ENCODE data around the gene TNIP3. TPM values are rescaled to one million over a fixed set of nuclear protein-coding genes. Genes with fewer than 3 reads are reported as not detected.
A peak's percentile ranks its signal among the peaks of the same experiment; 100 is the strongest.
"Not testable (repeated sequence)": the region's sequence is repeated elsewhere in the genome, so short reads cannot be mapped to it uniquely, and the experiment has no call there.

Gene TNIP3
- total RNA-seq, 1 donor, result not detected

DNA sequence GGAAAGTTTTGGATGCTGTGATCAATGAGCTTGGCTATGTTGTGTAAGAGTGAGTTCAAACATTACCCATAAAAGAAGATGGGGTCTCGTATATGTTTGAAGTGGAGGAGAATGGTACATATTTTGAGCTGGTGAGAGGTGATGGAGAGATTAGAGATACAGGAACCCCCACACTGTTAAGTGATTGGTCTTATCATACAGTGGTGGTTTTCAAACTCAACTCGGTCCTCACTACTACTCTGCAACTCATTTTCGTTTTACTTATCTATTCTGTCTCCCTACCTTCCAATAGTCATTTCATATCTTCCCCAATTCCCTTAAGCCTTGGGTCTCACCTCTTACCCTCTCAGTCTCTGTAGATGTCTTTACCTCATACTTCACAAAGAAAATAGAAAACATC lies 16.4 kb upstream of the TNIP3 start:
- no peak for DNase-seq (ENCODE audit: low read depth in 2 of 3, low spot score in 2 of 3)

DNA sequence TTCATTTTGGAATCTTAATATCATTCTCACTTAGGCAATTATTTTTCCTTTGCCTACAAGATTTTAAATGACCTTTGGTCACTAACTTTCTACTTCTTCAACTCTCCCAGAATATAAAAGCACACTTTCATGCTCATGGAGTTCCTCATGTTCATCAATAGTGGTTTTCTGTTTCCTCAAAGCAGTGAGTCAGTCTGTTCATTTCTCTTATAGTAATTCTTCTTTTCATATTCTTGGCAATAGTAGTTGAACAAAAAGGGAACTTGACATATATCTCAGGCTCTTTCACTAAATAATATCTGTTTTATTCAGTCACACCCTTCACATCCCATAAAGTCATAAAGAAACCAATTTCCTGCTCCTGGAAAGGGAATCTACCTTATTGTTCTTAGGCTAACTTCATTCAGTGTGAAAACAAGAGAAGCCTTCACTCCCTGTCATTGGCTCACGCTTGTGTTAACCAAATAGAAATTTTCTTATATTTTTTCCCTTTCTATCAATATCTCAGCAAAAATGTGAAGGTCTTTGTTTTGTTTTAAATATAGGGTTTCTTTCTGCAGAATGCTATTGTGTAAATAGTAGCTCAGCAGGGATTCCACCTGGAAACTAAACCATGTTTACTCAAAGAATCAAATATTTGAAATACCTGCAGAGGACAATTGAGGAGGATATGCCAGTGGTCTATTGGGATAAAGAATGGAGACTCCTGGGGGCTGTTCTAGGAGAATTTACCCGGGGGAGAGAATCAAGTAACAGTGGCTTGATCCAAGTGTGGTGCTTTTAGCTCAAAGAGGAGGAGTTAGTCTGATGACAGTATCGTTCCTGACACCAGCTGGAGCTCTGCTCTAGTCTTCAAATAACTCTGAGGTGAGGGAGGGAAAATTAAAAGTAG lies 13.4 kb upstream of the TNIP3 start:
- DNase-seq (ENCODE audit: low read depth in 2 of 3, low spot score in 2 of 3), result peak in 2 of 3 donors; percentile 31 to 54

DNA sequence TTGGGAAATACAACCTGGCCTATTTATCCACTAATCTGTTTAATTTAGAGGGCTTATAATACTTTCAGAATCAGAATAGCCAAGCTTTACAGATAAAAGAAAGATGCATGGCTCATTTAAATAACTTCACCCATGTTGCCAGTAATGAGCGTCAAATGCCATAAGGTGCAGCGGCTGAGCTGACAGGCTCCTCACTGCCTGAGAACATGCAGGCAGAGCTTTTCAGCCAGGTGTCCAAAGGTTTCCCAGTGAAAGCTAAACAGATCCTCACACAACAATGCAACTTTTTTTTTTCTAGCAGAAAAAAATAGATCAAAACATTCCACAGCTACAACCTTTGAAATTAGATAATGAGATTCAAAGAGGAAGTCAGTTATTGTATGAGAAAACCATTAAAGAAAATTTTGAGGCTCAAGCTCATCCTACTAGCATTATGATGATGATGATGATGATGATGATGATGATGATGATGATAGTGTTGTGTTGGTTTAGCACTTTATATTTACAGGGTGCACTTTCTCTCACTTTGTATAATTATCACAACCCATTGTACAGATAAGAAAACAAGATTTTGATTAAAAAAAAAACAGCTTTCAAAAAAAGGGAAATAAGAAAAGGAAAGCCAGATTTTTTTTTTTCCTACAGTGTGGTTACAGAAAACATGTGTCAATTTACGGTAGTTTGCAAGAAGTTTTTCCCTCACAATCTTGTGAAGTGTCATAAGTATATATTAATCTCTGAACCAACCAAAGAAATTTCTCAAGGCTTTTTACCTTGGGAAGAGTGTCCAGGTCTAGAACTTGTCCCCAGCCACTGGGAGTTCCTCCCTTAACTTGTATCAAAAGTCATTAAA lies 12.2 kb upstream of the TNIP3 start:
- DNase-seq (ENCODE audit: low read depth in 2 of 3, low spot score in 2 of 3), result peak in 1 of 3 donors; percentile 31

DNA sequence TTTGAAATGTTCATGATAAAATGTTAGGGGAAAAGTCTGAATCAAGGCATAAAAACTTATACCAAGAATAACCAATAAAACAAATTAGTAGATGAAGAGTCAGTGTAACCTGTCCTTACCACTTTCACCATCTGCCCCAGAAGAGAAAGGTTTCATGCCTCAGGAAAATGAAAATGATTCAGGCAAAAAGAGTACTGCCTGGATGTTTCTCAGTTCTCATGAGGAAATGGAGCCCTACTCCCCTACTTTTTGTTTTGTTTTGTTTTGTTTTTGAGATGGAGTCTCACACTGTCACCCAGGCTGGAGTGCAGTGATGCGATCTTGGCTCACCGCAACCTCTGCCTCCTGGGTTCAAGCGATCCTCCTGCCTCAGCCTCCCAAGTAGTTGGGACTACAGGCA lies 7.4 kb upstream of the TNIP3 start:
- not testable (repeated sequence) for DNase-seq (ENCODE audit: low read depth in 2 of 3, low spot score in 2 of 3)

DNA sequence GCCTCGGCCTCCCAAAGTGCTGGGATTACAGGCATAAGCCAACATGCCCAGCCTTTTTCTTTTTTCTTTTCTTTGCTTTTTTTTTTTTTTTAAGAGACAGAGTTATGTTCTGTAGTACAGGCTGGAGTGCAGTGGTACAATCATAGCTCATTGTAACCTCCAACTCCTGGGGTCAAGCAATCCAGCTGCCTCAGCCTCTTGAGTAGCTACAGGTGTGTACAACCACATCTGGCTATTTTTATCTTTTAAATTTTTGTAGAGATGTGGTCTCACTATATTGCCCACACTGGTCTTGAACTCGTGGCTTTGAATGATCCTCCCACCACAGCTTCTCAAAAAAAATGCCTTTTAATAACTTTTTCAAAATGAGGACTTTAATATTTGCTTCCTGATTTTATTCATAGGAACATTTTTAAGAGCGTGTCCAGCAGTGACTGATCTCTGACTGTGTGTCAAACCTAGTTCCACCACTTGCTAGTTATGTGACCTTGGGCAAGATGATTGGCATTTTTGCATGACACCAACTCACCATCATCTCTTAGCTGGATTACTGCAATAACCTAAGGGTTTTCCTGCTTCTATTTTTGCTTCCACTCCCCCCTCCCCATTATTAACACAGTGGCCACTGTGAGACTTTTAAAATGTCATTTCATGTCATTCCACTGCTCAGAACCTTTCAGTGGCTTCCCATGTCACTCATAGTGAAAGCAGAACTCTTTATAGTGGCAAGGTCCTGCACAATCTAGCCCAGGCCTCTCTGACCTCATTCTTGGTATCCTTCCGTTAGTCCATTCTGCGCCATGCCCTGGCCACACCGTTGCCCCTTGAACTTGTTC lies 4.5 kb upstream of the TNIP3 start:
- DNase-seq (ENCODE audit: low read depth in 2 of 3, low spot score in 2 of 3), result no peak

DNA sequence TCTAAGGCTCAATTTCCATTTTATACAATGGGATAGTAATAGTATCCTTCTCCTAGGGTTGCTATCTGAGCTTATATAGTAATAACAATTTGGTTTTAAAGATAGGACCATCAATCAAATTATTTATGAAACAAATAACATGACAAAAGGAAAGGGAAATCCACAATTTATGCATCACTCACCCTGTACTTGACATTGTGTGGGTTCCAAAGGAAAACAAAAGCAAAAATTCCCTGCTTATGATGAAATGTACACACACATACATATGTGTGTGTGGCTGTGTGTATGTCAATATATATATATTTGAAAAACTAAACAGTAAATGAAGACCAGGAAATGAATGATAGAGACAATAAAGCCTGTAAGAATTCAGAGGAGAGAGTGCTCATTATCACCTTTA lies 2.9 kb upstream of the TNIP3 start:
- DNase-seq (ENCODE audit: low read depth in 2 of 3, low spot score in 2 of 3), result no peak

DNA sequence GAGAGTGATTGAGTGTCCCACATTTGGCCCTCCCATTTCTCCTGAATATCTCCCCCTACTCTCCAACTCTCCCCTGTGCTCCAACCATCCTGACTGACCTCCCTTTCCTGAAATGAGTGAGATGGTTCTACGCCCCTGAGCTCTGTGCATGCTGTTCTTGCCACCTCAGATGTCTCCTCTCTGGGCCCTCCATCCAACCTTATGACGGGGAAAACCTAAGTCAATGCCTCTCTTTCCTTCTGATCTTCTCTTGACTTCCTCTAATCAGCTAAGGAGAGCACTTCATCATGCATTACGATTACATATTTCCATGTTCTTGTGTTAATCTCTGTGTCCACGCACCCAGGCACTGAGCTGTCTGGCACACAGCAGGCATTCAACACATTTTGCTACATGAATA lies 1.1 kb upstream of the TNIP3 start:
- DNase-seq (ENCODE audit: low read depth in 2 of 3, low spot score in 2 of 3), result no peak

DNA sequence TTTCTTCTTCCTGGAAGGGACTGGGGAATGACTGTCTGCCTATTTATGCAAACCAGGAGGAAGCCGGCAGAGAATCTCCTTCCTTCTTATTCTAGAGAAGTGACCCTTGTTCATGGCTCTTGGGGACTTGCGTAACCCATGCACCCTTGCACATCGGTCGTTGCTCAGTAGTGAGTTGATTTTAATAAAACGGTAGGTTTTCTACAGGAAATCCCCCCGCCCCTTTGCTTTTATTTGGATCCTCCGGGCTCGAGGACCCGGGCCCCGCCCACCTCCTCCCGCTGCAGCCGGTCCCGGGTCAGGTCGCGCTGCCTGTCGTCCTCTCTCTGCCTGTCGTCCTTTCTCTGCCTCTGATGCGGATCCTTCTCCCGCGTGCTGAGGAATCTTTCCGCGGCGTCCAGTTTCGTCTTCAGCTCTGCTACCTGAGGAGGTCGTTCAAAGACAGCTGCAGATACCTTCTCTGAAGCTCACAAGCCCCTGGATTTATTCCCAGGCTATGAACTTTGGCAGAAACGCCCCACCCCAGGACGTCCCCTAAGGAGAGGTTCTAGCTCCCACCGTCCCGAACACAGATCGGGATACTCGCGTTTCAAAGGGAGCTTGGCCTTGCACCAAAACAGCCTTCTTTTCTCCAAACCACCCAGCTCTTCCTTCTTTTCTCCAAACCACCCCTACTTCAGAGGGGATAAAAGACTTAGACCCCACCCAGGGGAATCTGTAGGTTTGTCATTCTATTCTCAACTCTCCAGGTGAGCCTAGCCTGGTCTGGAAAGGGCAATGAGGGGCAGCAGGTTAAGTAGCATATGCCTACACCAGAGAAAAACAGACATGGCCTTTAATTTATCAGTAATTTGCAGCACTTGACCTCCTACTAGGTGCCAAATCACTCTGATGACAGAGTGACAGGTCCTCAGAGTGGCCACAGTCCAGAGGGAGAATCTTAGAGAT lies 7.0 kb downstream of the TNIP3 start:
- peak in 1 of 3 donors; percentile 23 for DNase-seq (ENCODE audit: low read depth in 2 of 3, low spot score in 2 of 3)

DNA sequence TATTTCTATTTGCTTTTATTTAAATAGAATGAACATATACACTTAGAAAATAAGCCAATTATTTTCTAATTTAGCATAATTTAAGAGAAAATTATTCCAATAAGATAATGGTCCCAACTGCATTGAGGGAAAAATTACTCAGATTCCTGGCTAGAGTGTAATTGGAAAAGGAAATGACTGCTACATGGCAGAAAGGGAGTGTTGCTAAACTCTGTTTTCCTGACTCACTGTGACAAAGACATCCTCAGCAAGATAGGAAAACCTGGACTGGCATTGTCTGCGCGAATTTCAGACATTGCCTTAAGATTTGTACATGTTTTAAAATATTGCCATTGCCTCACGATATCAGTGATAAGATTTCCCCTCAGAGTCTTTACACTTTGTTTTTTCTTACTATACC lies 8.2 kb downstream of the TNIP3 start:
- DNase-seq (ENCODE audit: low read depth in 2 of 3, low spot score in 2 of 3), result no peak

DNA sequence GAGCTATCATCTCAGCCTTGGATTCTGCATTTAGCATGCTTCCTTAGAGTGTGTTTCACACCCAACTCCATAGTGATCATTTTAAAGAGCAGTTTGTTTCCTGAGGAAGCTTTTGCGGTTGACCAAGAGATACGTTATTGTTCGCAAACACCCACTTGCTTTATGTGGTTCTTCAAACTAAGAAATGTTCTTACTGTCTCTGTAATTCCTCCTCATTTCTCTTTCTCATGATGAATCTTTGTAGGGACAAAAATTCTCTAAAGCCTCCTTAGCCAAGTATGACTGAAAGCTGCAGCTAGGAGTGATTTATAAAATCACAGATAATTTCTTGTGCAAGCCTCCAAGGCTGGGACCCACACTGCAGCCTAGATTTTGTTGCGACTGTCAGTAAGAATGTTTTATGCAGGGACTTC lies 10.0 kb downstream of the TNIP3 start:
- DNase-seq (ENCODE audit: low read depth in 2 of 3, low spot score in 2 of 3), result peak in 1 of 3 donors; percentile 49

DNA sequence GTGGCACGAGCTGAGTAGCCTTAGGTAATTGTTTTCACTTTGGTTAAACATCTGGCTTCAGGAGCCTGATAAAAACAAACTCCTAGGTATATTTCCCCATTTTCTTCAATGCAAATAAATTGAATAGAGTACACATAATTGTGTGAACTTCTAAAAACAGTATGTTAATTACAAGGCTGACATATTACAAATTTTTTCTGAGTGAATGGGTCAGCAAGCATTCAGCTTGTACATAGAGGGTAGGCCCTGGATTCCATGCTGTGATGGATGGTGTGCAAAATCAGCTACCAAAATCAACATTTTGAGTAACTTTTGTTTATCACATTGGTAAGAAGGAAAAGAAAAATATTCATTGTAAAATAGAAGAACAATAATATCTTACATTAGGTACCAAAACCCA lies 12.2 kb downstream of the TNIP3 start:
- no peak for DNase-seq (ENCODE audit: low read depth in 2 of 3, low spot score in 2 of 3)

DNA sequence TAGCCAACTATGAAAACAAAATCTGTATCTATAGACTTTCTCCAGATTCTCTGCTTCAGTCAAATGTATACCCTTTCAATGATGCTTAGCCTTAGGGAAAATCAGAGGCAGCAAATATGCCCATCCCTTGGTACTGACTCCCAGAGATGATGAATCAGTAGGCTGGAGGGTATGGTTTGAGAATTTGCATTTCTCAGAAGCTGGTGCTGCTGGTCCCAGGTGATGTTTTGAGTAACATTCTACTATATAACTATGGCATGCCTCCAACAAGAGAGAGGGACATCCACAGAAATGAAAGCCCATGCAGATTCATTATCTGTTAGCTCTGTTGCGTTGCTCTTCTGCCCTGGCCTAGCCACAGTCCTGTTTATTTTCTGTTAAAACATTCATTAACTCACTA lies 13.6 kb downstream of the TNIP3 start:
- no peak for DNase-seq (ENCODE audit: low read depth in 2 of 3, low spot score in 2 of 3)

DNA sequence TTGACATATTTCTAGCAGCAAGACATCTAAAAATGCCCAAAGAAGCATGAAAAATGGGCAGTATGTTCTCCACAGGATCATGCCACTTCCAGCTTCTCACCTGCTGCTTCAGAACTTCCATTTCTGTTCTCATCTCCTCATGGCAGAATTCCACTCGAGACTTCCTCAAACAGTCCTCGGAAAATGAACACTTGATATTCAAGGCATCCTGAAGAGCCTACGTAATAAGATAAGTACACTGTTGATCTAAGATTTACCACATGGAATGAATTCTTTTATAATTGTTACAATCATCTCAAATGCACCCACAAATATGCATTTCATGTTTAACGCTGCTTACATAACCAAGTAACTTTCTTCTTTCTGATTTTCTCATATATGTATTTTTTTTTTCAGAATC lies 14.1 kb downstream of the TNIP3 start:
- DNase-seq (ENCODE audit: low read depth in 2 of 3, low spot score in 2 of 3), result no peak

DNA sequence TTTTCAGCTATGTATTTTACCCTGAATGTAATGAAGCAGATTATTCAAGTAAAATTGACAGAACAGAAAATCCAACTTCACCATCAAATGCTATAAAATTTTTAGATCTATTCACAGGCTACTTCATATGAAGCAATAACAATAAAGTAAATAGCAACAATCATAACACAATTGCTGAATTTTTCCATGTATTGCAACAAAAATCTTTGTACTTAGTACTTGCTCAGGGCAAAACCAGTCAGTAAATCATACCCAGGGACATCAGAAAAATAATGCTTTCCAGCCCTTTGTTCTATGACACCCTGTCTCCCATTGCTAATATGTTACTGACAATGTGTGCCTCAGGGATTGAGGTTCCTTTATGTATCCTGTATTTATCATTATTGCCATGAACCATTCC lies 15.5 kb downstream of the TNIP3 start:
- DNase-seq (ENCODE audit: low read depth in 2 of 3, low spot score in 2 of 3), result no peak

DNA sequence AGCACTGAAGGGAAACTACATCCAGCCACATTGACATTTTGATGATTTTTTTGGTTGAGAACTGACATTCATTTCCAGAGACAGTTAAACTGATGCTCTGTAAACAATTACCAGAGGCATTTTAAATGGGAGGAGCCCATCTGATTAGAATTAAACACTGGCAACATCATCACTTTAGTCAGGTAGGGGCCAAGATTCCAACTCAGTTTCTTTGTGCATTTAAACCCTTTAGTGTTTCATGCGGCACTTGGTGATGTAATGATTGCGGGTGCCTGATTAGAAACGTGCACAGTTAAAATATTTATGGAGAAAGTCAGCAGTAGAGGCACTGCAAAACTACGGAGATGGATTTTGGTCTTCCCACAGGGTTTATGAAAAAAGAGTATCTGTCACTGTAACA lies 16.1 kb downstream of the TNIP3 start:
- no peak for DNase-seq (ENCODE audit: low read depth in 2 of 3, low spot score in 2 of 3)

DNA sequence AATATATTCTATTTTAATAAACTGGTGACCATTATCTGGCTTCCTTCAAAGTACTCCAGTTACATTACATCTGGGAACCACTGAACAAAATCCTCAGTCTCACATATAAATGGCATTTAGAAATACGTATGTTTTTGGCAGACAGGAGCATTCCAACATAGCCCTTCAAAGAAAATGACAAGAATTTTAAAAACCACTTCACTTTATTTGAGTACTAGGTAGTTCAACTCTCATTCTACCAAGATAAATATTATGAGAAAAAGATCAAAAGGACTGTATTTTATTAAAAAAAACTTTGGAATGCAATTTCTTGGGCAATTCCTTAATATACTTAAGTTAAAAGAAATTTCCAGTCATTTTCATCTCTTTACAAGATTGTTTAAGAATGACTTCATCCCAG lies 17.6 kb downstream of the TNIP3 start:
- DNase-seq (ENCODE audit: low read depth in 2 of 3, low spot score in 2 of 3), result no peak

DNA sequence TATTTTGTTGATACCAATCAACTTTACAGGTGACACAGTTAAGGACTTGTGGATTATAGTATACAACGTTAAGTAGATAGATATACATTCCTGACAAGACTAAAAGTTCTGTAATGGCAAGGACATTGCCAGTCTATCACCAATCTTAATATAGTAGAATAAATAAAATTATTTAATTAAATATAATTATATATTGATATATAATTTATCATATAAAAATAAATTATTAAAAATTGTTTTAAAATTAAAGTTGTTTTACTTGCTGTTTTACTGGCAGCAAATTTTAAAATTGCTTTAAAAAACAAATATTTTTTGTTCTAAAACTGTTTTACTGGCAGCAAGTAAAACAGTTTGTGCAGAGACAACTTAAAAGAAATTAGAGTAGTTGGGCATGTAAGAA lies 18.7 kb downstream of the TNIP3 start:
- DNase-seq (ENCODE audit: low read depth in 2 of 3, low spot score in 2 of 3), result no peak

DNA sequence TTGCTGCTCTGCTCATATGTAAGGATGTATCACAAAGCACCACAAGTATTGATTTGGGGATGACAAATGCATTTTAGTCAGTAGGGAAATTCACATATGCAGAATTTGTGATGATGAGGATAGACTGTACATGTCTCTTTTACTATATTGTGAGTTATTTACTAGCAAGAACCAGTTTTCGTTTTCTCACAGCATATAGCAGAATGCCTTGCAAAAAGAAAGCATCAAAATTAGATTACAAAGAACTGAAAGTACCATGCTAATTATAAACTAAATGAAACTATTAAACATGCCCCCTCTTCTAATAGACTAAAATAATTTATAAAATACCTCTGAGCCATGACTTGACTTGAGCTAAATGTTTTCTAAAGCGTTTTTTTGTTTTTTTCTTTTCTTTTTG lies 20.1 kb downstream of the TNIP3 start:
- DNase-seq (ENCODE audit: low read depth in 2 of 3, low spot score in 2 of 3), result no peak

DNA sequence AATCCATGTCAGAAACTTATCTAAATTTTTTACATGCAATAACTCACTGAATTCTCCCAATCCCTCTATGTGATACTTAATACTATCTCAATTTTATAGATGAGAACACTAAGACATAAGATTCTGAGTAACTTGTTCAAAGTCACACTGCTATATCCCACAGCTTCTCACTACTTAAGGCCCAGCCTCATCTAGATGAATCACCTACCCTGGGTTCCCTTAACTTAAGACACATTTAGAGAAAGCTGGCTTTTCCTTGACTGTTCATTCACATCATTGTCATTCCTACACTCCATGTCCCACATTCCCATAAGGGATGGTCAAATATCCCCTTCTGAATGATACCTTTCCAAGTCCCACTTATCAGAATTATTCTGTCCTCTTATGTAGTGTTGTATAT lies 21.0 kb downstream of the TNIP3 start:
- DNase-seq (ENCODE audit: low read depth in 2 of 3, low spot score in 2 of 3), result no peak
